Psoas muscle (tissue), 8 donors: ENCODE measurements around the gene AHNAK2. TPM values are rescaled to one million over a fixed set of nuclear protein-coding genes. Genes with fewer than 3 reads are reported as not detected.
"Not testable (repeated sequence)": the region's sequence is repeated elsewhere in the genome, so short reads cannot be mapped to it uniquely, and the experiment has no call there.

Source experiments
- ATAC-seq, 4 donors: fragments of 200-7000 bp; cut with Tn5 transposase; one replicate each; pipeline ENCODE4 v1.9.1; 2020; ENCODE audit warnings: moderate library complexity in 3 of 4, mild to moderate bottlenecking in 2 of 4
- DNase-seq, 2 donors: peaks; one replicate each; pipeline ENCODE4 v3.0.0-alpha.2; 2020
- H3K27ac ChIP-seq: fragments of 200-600 bp; one replicate; pipeline ENCODE4 v1.8.0; 2022
- H3K27me3 ChIP-seq, 3 donors: fragments of 200-600 bp in 1 of 3; one replicate each; pipeline versions ENCODE4 v1.6.1 to v1.8.0; 2013 to 2022; ENCODE audit warnings: low read length in 2 of 3, mild to moderate bottlenecking in 2 of 3, moderate library complexity in 1 of 3; ENCODE audit not compliant: insufficient read depth in 3 of 3
- H3K36me3 ChIP-seq, 2 donors: fragments of 200-600 bp in 1 of 2; one replicate each; pipeline versions ENCODE4 v1.6.1 to v1.8.0; 2013 to 2022; ENCODE audit warnings: low read depth in 1 of 2, mild to moderate bottlenecking in 1 of 2, moderate library complexity in 1 of 2; ENCODE audit not compliant: insufficient read depth in 1 of 2
- H3K4me1 ChIP-seq: fragments of 200-600 bp; one replicate; pipeline ENCODE4 v1.8.0; 2022
- H3K4me3 ChIP-seq: fragments of 200-600 bp; one replicate; pipeline ENCODE4 v1.8.0; 2022; ENCODE audit warnings: mild to moderate bottlenecking
- H3K9me3 ChIP-seq: fragments of 200-600 bp; one replicate; pipeline ENCODE4 v1.8.0; 2022
- WGBS, 3 donors: extraction: QIAGEN DNeasy Blood & Tissue Kit; methylation state at CpG; one replicate each; pipeline versions ENCODE4 v1.1.6 to v1.1.7; 2013; 5-methylcytosine and 5-hydroxymethylcytosine counted together
- intact Hi-C, 2 donors: fragments of 100-400 bp; cut with DNase I; formaldehyde crosslinking; loops; one replicate each; pipeline versions ENCODE4 v1.11.0 to v1.14.2; 2022
- polyA plus RNA-seq, 3 donors: library from polyadenylated mRNA; stranded (reverse); fragments of 200-250 nt; gene quantifications; one replicate each; pipeline ENCODE4 v1.2.3, GENCODE V29; 2013
- total RNA-seq, 4 donors: library from RNA; stranded (reverse); fragmentation: NEBNext Ultra II Directional in 2 of 4; extraction: Animal tissue kit (Norgen Biotek cat#: 25700) in 2 of 4; gene quantifications; one replicate each; pipeline versions ENCODE4 v1.2.1 to v1.2.4, GENCODE V29; 2021 to 2023
- TF ChIP-seq, protein P1 (sequence below): fragments of 200-600 bp; IDR thresholded peaks from one replicate; pipeline ENCODE4 v1.8.0; 2022; ENCODE audit warnings: antibody characterized with exemption
- donor health status: healthy with polysubstance abuse.
- donor health status: DM: no; HTN: no; CAD: no; lungs with moderate emphysema.
- donor health status: Bipolar disorder and iron deficiency.
- donor health status: healthy.
- donor health status: DM: yes; HTN: yes; CAD: no.
- donor health status: DM: no; HTN: no; CAD: no.
- donor health status: DM: no; HTN: no; CAD: no.
- donor health status: DM: yes; HTN: yes; CAD: no.

Gene AHNAK2
- total and polyA plus RNA-seq, 7 donors: 0.69 to 4.7 (median 2.0) TPM

GRCh38 chr14:104955396-104955770, 22.8 kb downstream of the AHNAK2 start:
- intact Hi-C loops: no loop called here
- H3K36me3 ChIP-seq: no peaks in the 10 kb centered on the region

DNA sequence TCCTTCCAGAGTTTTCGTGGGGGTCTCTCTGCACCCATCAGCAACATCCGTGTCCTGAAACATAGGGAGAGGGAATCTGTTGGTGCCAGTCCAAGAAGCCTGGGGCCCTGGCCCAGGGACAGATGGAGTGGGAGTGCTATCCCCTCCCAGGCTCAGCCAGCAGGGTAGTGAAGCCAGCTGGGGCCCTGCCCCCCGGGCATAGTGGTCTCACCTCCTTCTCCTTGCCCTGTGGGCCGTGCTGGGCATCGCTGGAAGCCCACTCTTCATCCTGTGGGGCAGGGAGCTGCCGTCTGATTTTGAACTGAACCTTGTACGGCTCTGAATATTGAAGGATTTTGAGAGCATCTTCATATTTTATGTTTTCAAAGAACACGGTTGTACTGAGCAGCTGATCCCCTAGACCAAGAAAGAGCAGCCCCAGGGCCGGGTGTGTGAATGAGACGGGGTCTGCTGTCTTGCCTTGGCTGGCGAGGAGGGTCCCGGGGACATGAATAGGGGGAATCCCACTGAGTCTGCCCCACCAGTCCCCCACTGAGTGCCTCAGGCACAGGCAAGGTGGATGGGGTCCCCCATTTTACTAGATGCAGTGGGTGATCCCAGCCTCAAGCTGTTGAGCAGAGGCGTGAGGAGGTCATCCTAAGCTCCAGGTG, 23.3 kb downstream of the AHNAK2 start:
- no peaks in the 10 kb centered on the region for H3K9me3 ChIP-seq
- DNase-seq: peak in 1 of 2 donors; percentile 32
- TF ChIP-seq, protein P1, sequence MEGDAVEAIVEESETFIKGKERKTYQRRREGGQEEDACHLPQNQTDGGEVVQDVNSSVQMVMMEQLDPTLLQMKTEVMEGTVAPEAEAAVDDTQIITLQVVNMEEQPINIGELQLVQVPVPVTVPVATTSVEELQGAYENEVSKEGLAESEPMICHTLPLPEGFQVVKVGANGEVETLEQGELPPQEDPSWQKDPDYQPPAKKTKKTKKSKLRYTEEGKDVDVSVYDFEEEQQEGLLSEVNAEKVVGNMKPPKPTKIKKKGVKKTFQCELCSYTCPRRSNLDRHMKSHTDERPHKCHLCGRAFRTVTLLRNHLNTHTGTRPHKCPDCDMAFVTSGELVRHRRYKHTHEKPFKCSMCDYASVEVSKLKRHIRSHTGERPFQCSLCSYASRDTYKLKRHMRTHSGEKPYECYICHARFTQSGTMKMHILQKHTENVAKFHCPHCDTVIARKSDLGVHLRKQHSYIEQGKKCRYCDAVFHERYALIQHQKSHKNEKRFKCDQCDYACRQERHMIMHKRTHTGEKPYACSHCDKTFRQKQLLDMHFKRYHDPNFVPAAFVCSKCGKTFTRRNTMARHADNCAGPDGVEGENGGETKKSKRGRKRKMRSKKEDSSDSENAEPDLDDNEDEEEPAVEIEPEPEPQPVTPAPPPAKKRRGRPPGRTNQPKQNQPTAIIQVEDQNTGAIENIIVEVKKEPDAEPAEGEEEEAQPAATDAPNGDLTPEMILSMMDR: no peak
- H3K27ac ChIP-seq: no peak overlapping the region
- no peak for ATAC-seq
- H3K4me1 ChIP-seq: no peaks in the 10 kb centered on the region
- 75 to 83% (median 80%) methylated on average over 13 of the region's 13 CpGs for WGBS, 3 donors
- H3K36me3 ChIP-seq: no peaks in the 10 kb centered on the region
- intact Hi-C loops: no loop called here
- no peak overlapping the region for H3K4me3 ChIP-seq
- peaks cover 0 to 14% (median 0%) of the 10 kb centered on the region in 3 donors for H3K27me3 ChIP-seq

More at GRCh38 chr14:104955396-104955770, 22.8 kb downstream of the AHNAK2 start:
- Histone ChIP-seq H3K27ac (no peak overlapping the region), H3K4me1 (no peaks in the 10 kb centered on the region), H3K9me3 (no peaks in the 10 kb centered on the region), H3K27me3 (peaks cover 0 to 14% (median 0%) of the 10 kb centered on the region in 3 donors), H3K4me3 (no peak overlapping the region)
- 96 to 100% (median 98%) methylated on average over 3 of the region's 3 CpGs for WGBS, 3 donors
- TF ChIP-seq, protein P1: no peak
- DNase-seq (peak in 1 of 2 donors; percentile 1), ATAC-seq (no peak)

- DNase-seq (peak in 1 of 2 donors; percentile 36), ATAC-seq (no peak)
- Histone ChIP-seq H3K27ac (no peak overlapping the region), H3K4me3 (no peak overlapping the region), H3K4me1 (no peaks in the 10 kb centered on the region), H3K36me3 (no peaks in the 10 kb centered on the region), H3K27me3 (peaks cover 0 to 14% (median 0%) of the 10 kb centered on the region in 3 donors), H3K9me3 (no peaks in the 10 kb centered on the region)
- WGBS, 3 donors: 88 to 91% (median 89%) methylated on average over 24 to 26 of the region's 26 CpGs
- intact Hi-C loops: no loop called here
- TF ChIP-seq, protein P1: no peak
These were observed 24.1 kb downstream of the AHNAK2 start for GRCh38 chr14:104953896-104954656.

GRCh38 chr14:104953097-104953496, 25.1 kb downstream of the AHNAK2 start:
- Histone ChIP-seq H3K27ac (no peak overlapping the region), H3K27me3 (peaks cover 0 to 12% (median 0%) of the 10 kb centered on the region in 3 donors), H3K9me3 (no peaks in the 10 kb centered on the region), H3K36me3 (no peaks in the 10 kb centered on the region), H3K4me3 (no peak overlapping the region), H3K4me1 (no peaks in the 10 kb centered on the region)
- peak in 1 of 2 donors; percentile 22 for DNase-seq
- no peak for ATAC-seq
- intact Hi-C loops: no loop called here
- TF ChIP-seq, protein P1: no peak
- 89 to 91% (median 90%) methylated on average over 13 of the region's 13 CpGs for WGBS, 3 donors

- H3K36me3 ChIP-seq: not testable (repeated sequence)
- peak in 1 of 2 donors; percentile 35 for DNase-seq
These were observed 26.1 kb downstream of the AHNAK2 start for GRCh38 chr14:104951863-104952657.

GRCh38 chr14:104950701-104951100, 27.5 kb downstream of the AHNAK2 start:
- intact Hi-C loops, ATAC-seq, H3K9me3 ChIP-seq, H3K27ac ChIP-seq, H3K36me3 ChIP-seq, DNase-seq, H3K27me3 ChIP-seq, H3K4me1 ChIP-seq, H3K4me3 ChIP-seq: not testable (repeated sequence)
- WGBS, 3 donors: 88 to 95% (median 92%) methylated on average over 11 to 15 of the region's 15 CpGs

More at GRCh38 chr14:104951863-104952657, 26.1 kb downstream of the AHNAK2 start:
- ATAC-seq, H3K9me3 ChIP-seq, H3K27ac ChIP-seq, H3K4me3 ChIP-seq, H3K27me3 ChIP-seq, H3K4me1 ChIP-seq, intact Hi-C loops: not testable (repeated sequence)
- WGBS, 3 donors: 86 to 93% (median 89%) methylated on average over 24 to 27 of the region's 28 CpGs
